NCI-H2107 treated with DMSO at 0.1 percent for 48 hours (cell line): ENCODE results near the gene NFX1.

Experiments
- DNase-seq: peaks from one replicate; lab custom pipeline; 2025; ENCODE audit not compliant: unreplicated experiment; lab: John Stamatoyannopoulos, UW

NFX1 gene

DNA sequence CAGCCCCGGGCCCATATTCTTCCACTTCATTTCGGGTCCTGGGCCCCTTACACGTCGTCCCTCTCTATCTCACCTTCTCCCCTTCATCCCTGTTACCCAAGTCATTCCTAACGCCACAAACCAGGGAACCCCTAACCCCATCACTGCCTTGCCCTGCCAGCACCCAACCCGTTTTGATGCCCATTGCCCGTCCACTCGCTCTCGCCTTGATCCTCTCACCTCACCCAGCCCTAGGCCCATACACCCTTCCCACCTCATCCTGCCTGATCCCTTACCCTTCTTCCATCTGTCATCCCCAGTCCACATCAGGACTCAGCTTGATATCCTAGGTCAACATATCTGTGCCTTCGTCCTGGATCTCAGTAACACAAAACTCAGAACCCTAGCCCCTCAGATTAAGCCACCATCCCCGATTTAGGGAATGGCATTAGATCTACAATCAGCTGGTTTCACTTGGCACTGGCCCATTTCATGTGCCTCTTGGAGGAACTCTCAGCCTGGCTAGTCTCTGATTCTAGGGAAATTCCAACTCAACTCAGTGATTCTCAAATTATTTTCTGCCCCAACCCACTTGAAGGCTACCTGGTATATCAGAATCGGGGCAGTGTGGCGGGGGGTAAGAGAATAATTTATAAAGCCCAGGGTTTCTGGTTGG is 25.0 kb upstream of the NFX1 start:
- DNase-seq, result no peak

DNA sequence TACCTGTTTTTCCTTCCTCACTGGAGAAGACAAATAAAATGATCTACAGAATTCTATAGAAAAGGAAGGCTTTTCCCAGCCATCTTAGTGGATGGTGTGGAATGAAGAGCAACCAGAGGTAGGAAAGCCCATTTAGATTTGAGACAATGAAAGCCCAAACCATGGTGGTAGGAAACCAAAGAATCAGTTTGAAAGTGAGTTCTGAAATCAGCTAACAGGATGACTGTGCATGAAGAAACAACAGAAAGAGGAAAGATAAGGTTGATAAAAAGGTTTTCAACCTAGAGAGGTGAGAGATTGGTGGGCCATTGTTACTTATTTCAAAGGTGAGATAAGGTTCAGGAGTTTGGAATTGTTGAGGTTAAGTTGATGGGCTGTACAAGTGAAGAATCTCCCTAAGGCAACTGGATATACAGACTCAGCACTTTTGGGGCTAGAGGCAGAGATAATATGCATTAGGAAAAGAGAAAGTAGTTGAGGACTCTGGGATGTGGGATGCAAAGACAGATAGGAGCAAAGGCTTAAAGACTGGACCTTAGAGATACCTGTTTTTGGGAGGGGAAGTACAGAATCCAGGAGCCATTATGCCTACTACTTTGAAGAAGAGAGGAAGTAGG is 23.1 kb upstream of the NFX1 start:
- DNase-seq, result no peak

DNA sequence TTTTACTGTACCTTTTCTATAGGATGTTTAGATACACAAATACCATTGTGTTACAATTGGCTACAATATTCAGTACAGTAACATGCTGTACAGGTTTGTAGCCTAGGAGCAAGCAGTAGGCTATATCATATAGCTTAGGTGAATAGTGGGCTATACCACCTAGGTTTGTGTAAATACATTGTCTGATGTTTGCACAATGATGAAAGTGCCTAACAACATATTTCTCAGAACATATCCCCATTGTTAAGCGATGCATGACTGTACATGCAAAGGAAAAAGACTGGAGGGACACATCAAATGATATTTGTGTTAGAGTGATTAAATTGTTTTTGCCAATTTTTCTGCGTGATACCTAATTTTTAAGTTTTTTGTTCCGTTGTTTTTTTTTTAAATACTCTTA is 20.2 kb upstream of the NFX1 start:
- no peak for DNase-seq

GRCh38 chr9:33272061-33272460 is 18.3 kb upstream of the NFX1 start:
- no peak for DNase-seq

- DNase-seq, result no peak
Observed at GRCh38 chr9:33273266-33273971, 16.9 kb upstream of the NFX1 start.

- no peak for DNase-seq
Observed at GRCh38 chr9:33273972-33274328, 16.4 kb upstream of the NFX1 start.

DNA sequence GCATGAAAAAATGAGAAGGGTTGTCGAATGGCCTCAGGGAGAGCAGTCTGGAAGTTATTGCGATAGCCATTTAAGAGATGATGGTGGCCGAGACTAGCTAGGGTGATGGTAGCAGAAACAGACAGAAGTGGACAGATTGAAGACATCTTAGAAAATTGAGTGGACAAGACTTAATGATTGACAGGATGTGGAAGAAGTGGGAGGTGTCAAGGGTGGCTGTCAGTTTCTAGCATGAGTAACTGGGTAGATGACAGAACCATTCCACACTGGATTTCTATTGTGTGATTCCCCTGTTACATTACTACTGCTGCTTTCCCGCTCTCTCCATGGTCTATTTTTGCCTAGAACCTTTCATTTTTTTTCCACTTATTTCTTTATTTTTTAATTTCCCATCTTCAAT is 12.8 kb upstream of the NFX1 start:
- DNase-seq, result no peak

DNA sequence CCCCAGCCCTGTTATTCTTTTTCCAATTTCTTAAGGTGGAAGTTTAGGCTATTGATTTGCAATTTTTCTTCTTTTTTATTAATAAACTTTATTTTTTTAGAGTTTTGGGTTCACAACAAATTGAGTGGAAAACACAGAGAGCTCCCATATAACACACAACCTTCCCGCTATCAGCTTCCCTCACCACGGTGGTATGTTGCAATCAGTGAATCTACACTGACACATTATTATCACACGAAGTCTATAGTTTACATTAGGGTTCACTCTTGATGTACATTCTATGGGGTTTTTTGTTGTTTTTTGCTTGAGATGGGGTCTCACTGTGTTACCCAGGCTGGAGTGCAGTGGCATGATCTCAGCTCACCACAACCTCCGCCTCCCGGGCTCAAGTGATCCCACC is 4.8 kb upstream of the NFX1 start:
- DNase-seq, result no peak

- peak; percentile 80 for DNase-seq
Observed at GRCh38 chr9:33287087-33287490, 3.2 kb upstream of the NFX1 start.

DNA sequence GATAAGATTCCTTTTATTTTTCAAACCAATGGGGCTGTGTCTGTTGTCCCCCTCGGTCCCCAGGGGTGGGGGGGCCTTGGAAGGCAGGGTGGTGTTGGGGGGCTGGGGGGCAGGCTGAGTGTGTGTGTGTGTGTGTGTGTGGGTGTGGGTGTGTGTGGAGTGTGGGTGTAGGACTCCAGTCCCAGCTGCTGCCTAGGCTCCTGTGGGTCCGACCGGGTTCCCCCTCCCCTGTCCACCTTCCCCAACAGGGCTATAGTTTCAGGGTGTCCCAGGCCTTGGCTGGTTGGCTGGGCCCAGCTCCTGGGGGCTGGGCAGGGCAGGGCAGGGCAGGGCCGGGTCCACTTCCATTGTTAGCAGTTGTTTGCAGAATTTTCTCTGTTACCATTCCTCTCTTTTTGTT is 2.1 kb upstream of the NFX1 start:
- no peak for DNase-seq

DNA sequence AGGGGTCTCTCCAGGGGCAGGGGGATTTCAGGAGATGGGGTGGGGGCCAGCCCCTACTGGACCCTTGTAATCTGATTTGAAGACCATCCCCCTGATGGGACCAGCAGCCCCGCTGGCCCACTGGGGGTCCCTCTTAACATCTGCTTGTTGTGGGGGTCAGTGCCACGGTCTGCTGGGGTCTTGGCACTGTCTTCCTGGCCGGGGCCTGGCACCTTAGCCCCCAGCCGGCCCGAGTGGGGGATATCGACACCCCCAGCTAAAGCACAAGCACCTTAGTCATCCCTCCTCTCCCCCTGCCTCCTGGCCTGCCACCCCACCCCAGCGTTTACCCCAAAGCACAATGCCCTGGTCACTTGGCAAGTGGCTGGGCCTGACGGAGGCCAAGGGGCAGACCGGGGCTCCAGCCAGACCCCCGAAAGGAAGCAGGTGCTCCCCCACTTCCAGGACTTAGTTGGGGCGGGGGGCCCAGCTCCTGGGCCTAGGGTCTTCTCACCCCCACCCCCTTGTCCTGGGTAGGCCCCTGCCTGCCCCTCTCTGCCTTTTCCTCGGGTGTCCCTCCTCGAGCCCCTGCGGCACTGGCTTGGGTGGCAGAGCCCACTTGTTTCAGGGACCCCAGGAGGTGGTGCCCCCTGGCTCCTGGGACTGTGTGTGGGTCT is 1.4 kb upstream of the NFX1 start:
- no peak for DNase-seq

GRCh38 chr9:33289496-33289895 is 820 bp upstream of the NFX1 start:
- no peak for DNase-seq

GRCh38 chr9:33289936-33290246 is 425 bp upstream of the NFX1 start:
- DNase-seq, result no peak

DNA sequence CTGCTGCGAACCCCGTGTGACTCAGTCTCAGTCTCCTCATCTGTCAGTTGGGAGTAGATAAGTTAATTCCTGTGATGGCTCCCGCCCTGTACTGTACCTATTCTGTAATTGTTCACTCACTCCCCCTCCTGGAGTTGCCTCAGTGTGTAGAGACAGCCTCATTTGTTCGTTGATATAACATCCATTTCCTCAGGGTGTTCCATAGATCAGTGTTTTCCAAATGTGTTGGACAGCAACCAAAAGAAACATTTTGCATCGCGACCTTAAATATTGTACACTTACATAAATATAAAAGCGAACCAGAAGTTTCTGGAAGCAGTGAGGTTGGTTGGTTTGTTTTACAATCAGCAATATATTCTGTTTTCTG is 698 bp downstream of the NFX1 start:
- DNase-seq, result no peak

GRCh38 chr9:33291901-33292300 is 1.6 kb downstream of the NFX1 start:
- DNase-seq, result no peak

GRCh38 chr9:33293782-33294181 is 3.5 kb downstream of the NFX1 start:
- no peak for DNase-seq

DNA sequence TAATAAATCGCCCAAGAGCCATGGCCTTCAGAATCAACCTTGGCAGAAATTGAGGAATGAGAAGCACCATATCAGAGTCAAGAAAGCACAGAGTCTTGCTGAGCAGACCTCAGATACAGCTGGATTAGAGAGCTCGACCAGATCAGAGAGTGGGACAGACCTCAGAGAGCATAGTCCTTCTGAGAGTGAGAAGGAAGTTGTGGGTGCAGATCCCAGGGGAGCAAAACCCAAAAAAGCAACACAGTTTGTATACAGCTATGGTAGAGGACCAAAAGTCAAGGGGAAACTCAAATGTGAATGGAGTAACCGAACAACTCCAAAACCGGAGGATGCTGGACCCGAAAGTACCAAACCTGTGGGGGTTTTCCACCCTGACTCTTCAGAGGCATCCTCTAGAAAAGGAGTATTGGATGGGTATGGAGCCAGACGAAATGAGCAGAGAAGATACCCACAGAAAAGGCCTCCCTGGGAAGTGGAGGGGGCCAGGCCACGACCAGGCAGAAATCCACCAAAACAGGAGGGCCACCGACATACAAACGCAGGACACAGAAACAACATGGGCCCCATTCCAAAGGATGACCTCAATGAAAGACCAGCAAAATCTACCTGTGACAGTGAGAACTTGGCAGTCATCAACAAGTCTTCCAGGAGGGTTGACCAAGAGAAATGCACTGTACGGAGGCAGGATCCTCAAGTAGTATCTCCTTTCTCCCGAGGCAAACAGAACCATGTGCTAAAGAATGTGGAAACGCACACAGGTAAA is 4.5 kb downstream of the NFX1 start:
- no peak for DNase-seq

DNA sequence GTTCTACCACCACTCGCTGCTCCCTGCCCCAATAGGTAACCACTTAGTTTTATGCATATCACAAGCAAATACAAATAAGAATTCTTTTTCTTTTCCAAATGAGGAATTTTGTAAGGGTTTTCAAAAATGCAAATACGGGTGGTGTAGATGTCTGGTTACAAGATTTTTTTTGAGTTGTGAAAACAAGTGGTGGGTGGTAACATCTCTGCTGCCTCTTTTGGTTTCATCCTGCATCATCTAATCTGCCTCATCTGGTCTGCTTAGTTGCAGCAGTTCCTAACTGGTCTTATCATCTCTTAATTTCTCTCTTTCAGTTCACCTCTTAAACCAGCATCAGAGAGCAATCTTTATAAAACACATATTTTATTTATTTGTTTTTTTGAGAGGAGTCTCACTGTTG is 5.3 kb downstream of the NFX1 start:
- no peak for DNase-seq

DNA sequence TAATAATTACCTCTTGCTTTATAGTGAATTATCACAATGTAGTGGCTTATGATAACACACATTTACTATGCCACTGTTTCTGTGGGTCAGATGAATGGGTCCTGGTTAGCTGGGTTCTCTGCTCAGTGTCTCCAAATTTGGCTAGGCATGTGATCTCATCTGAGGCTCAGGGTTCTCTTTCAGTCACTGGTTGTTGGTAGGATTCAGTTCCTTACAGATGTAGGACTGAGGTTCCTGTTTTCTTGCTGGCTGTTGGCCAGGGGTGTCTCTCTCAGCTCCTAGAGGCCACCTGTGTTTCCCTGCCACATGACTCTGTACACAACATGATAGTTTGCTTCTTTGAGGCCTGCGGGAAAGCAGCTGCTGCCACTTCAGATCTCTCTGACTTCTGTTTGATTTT is 7.1 kb downstream of the NFX1 start:
- DNase-seq, result peak; percentile 51

DNA sequence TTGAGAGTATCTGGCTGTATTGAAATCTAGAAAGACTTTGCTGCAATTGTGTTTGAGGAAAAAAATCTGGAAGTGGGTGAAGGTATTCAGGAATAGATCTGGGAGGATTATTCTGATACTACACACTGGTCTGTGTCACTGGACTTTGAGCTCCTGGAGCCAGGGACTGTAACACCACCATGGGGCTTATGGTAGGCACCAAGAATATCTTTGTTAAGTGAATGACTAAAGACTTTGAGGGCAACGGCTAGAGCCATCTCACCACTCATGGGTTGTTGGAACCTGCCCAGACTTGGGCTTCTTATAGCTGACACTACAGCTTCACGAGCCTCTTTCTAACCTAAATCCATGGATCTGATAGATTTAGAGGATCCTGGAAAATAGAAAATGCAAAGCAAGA is 10.2 kb downstream of the NFX1 start:
- DNase-seq, result no peak

GRCh38 chr9:33304362-33304761 is 14.0 kb downstream of the NFX1 start:
- no peak for DNase-seq

DNA sequence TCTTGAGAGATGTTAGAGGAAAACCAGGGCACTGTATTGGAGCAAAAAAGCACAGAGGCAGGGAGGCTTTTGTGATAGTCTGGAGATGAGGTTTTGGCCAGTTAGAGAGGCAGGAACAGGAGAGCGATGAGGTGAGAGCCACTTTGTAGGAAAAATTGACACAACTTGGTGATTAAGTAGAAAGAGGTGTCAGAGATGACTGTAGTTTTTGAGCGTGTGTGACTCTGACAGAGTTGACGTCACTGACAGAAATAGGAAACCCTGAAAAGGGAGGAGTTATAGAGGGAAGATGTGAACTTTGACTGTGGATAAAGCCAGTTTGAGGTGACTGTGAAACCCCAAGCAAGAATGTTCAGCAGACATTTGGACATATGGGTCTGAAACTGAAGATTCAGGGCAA is 15.7 kb downstream of the NFX1 start:
- DNase-seq, result no peak
